NCI-H187 treated with DMSO at 0.1 percent for 48 hours (cell line): ENCODE data around the gene TMEM184A.

ENCODE experiments used
- DNase-seq: peaks from one replicate; lab custom pipeline; 2025; lab: John Stamatoyannopoulos, UW

Gene TMEM184A

GRCh38 chr7:1550005-1550845 is 5.8 kb downstream of the TMEM184A start:
- no peak for DNase-seq

- no peak for DNase-seq
These were observed 6.5 kb downstream of the TMEM184A start for GRCh38 chr7:1549357-1550004.

- DNase-seq: no peak
These were observed 7.1 kb downstream of the TMEM184A start for GRCh38 chr7:1548944-1549343.

GRCh38 chr7:1548438-1548831 is 7.6 kb downstream of the TMEM184A start:
- DNase-seq: no peak

GRCh38 chr7:1547777-1548437 is 8.1 kb downstream of the TMEM184A start:
- no peak for DNase-seq

- DNase-seq: no peak
These were observed 8.9 kb downstream of the TMEM184A start for GRCh38 chr7:1546909-1547776.

GRCh38 chr7:1546274-1546908 is 9.6 kb downstream of the TMEM184A start:
- no peak for DNase-seq

GRCh38 chr7:1545417-1546246 is 10.4 kb downstream of the TMEM184A start:
- no peak for DNase-seq

- no peak for DNase-seq
These were observed 11.0 kb downstream of the TMEM184A start for GRCh38 chr7:1544896-1545416.

- DNase-seq: no peak
These were observed 11.7 kb downstream of the TMEM184A start for GRCh38 chr7:1544178-1544895.

- DNase-seq: no peak
These were observed 12.2 kb downstream of the TMEM184A start for GRCh38 chr7:1543826-1544177.

GRCh38 chr7:1542841-1543747 is 12.9 kb downstream of the TMEM184A start:
- no peak for DNase-seq

- DNase-seq: no peak
These were observed 13.7 kb downstream of the TMEM184A start for GRCh38 chr7:1542329-1542728.

GRCh38 chr7:1541431-1542162 is 14.4 kb downstream of the TMEM184A start:
- no peak for DNase-seq

GRCh38 chr7:1540776-1541271 is 15.2 kb downstream of the TMEM184A start:
- DNase-seq: no peak

GRCh38 chr7:1539882-1540775 is 15.9 kb downstream of the TMEM184A start:
- no peak for DNase-seq
